MCF 10A (cell line): ENCODE data around the gene CABLES2. TPM values are rescaled to one million over a fixed set of nuclear protein-coding genes. Genes with fewer than 3 reads are reported as not detected.
A peak's percentile ranks its signal among the peaks of the same experiment; 100 is the strongest.
"Not testable (repeated sequence)": the region's sequence is repeated elsewhere in the genome, so short reads cannot be mapped to it uniquely, and the experiment has no call there.

Source experiments
- BruUV-seq: library from RNA; stranded (reverse); fragments of 400-500 nt; replicated peaks from 2 replicates; lab custom pipeline; 2021; lab: Mats Ljungman, UMichigan
- CTCF ChIA-PET: fragments of 300-600 bp; sonication (Branson Sonifier 250); formaldehyde crosslinking; extraction: SDS; loops from one replicate; lab custom pipeline; 2021; ENCODE audit warnings: antibody characterized with exemption, inconsistent platforms; lab: Yijun Ruan, JAX
- POLR2A ChIA-PET: fragments of 300-600, 350-650 bp; sonication (Branson Sonifier 250); formaldehyde crosslinking; extraction: SDS; loops from one replicate; lab custom pipeline; 2020; ENCODE audit warnings: antibody characterized with exemption, inconsistent platforms; lab: Yijun Ruan, JAX
- DNase-seq: peaks from one replicate; pipeline ENCODE4 v3.0.0-alpha.2; 2018; ENCODE audit not compliant: unreplicated experiment
- H3K27ac Mint-ChIP-seq: one replicate; pipeline ENCODE4 v1.8.0; 2022; ENCODE audit warnings: mild to moderate bottlenecking, low read depth, mixed read lengths; ENCODE audit not compliant: unreplicated experiment
- H3K27me3 Mint-ChIP-seq: one replicate; pipeline ENCODE4 v1.8.0; 2022; ENCODE audit warnings: mixed read lengths; ENCODE audit not compliant: insufficient read depth, unreplicated experiment
- H3K36me3 Mint-ChIP-seq: one replicate; pipeline ENCODE4 v1.8.0; 2022; ENCODE audit warnings: mild to moderate bottlenecking, moderate library complexity, mixed read lengths; ENCODE audit not compliant: insufficient read depth, unreplicated experiment
- H3K4me1 Mint-ChIP-seq: one replicate; pipeline ENCODE4 v1.8.0; 2022; ENCODE audit warnings: mixed read lengths; ENCODE audit not compliant: insufficient read depth, unreplicated experiment
- H3K4me3 Mint-ChIP-seq: one replicate; pipeline ENCODE4 v1.8.0; 2022; ENCODE audit warnings: mild to moderate bottlenecking, moderate library complexity, mixed read lengths; ENCODE audit not compliant: unreplicated experiment
- H3K9me3 Mint-ChIP-seq: one replicate; pipeline ENCODE4 v1.8.0; 2022; ENCODE audit warnings: mixed read lengths; ENCODE audit not compliant: unreplicated experiment
- CTCF ChIP-seq: fragments of 200-600 bp; IDR thresholded peaks from one replicate; pipeline ENCODE4 v1.8.0; 2022; ENCODE audit warnings: antibody characterized with exemption, mild to moderate bottlenecking; ENCODE audit not compliant: unreplicated experiment
- intact Hi-C: fragments of 100-400 bp; cut with micrococcal nuclease; formaldehyde crosslinking; loops from 2 replicates; pipeline ENCODE4 v1.14.1; 2022
- total RNA-seq: library from RNA; stranded (reverse); gene quantifications from 2 replicates; pipeline ENCODE4 v1.2.3, GENCODE V29; 2022

Gene CABLES2
- total RNA-seq, 1 experiment from 2014 or later = 1.5 TPM

- peak; percentile 52 for DNase-seq
- H3K27me3 Mint-ChIP-seq = no peaks in the 10 kb centered on the region
- TF ChIP-seq CTCF = no peak
- no peak overlapping the region for H3K27ac Mint-ChIP-seq
- POLR2A ChIA-PET = interaction anchor here (1.1 to 10.4 kb wide), 11 partner anchors 10 to 73 kb away, joined by 3 to 307 read pairs (median 12); partner anchors contain the start of genes LAMA5 and RPS21
- CTCF ChIA-PET = interaction anchor here (0.6 to 5.0 kb wide), 10 partner anchors 10 to 366 kb away, joined by 3 to 87 read pairs (median 6); partner anchors contain the start of genes LAMA5 and RPS21
- peaks cover 21% of the 10 kb centered on the region for H3K36me3 Mint-ChIP-seq
- intact Hi-C loops = no loop called here
- H3K4me3 Mint-ChIP-seq = no peak overlapping the region
- no TSS peak for BruUV-seq
- no peaks in the 10 kb centered on the region for H3K9me3 Mint-ChIP-seq
- peaks cover 11% of the 10 kb centered on the region for H3K4me1 Mint-ChIP-seq
Measured at GRCh38 chr20:62376112-62377063, 30.7 kb downstream of the CABLES2 start.

- POLR2A ChIA-PET = interaction anchor here (0.7 to 10.4 kb wide), 12 partner anchors 8 to 87 kb away, joined by 3 to 307 read pairs (median 4); partner anchors contain the start of genes LAMA5 and RPS21
- CTCF ChIA-PET = interaction anchor here (0.7 to 5.0 kb wide), 7 partner anchors 8 to 117 kb away, joined by 3 to 87 read pairs (median 6); partner anchors contain the start of genes LAMA5 and RPS21
- BruUV-seq = no TSS peak
- DNase-seq = no peak
- Mint-ChIP-seq H3K27me3 (no peaks in the 10 kb centered on the region), H3K4me3 (no peak overlapping the region), H3K4me1 (peaks cover 17% of the 10 kb centered on the region), H3K36me3 (peaks cover 13% of the 10 kb centered on the region), H3K9me3 (no peaks in the 10 kb centered on the region), H3K27ac (no peak overlapping the region)
- TF ChIP-seq CTCF = no peak
- intact Hi-C loops = no loop called here
Measured at GRCh38 chr20:62374331-62375152, 32.5 kb downstream of the CABLES2 start.

- CTCF ChIA-PET = interaction anchor here (1.3 kb wide), 1 partner anchor 9 kb away, joined by 6 read pairs; no protein-coding TSS in a partner anchor
- H3K9me3 Mint-ChIP-seq, H3K27ac Mint-ChIP-seq, BruUV-seq, intact Hi-C loops, H3K36me3 Mint-ChIP-seq, H3K27me3 Mint-ChIP-seq, DNase-seq, H3K4me3 Mint-ChIP-seq: not testable (repeated sequence)
- POLR2A ChIA-PET = interaction anchor here (0.8 to 10.4 kb wide), 4 partner anchors 7 to 34 kb away, joined by 4 to 307 read pairs (median 40); partner anchors contain the start of genes LAMA5 and RPS21
- peaks cover 22% of the 10 kb centered on the region for H3K4me1 Mint-ChIP-seq
Measured at GRCh38 chr20:62373631-62374179, 33.4 kb downstream of the CABLES2 start.
